Erythroblast (primary cell): Measurements from ENCODE around the gene ARAP3.

ENCODE experiments used
- GATA1 ChIP-seq: IDR thresholded peaks from 2 replicates; pipeline ENCODE4 v1.6.1; 2011; ENCODE audit warnings: low read depth, mild to moderate bottlenecking, control low read depth, low read length, moderate library complexity
- POLR2A ChIP-seq: IDR thresholded peaks from 2 replicates; pipeline ENCODE4 v1.6.1; 2011; ENCODE audit warnings: mild to moderate bottlenecking, low read length

DNA sequence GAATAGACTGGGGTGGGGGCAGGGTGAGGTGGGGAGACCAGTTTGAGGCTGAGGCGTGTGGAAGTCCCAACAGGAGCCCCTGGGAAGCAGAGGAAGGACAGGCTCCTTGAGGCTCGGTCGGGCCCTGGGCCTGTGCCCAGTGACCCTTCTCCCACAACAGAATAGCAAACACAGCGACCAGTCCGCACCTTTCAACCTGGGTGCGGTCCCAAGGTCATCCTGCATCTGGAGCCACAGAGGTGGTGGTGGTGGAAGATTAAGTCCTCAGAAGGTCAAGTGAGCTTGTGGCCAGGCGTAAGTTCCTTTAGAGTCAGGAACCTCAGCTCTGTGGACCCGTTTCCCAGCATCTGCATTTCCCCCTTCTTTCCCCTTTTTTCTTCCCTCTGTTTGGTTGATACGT lies 26.0 kb upstream of the ARAP3 start:
- TF ChIP-seq POLR2A (no peak), GATA1 (no peak)
